Body of pancreas (tissue), 4 donors: ENCODE measurements around the gene FBXO42.

Experiments used
- CTCF ChIP-seq, 7 experiments: fragments of 450-650 bp in 4 of 7; fragments of 200-600 bp in 3 of 7; sonication (generic) in 3 of 7; IDR thresholded peaks; one replicate each; pipeline ENCODE4 v1.5.1; 2016 to 2019; ENCODE audit warnings: antibody characterized with exemption in 7 of 7
- POLR2A ChIP-seq, 3 donors: fragments of 450-650 bp; IDR thresholded peaks; one replicate each; pipeline ENCODE4 v1.6.1; 2016; ENCODE audit warnings: antibody characterized with exemption in 3 of 3, mild to moderate bottlenecking in 2 of 3

GRCh38 chr1:16393570-16394521 lies 41.6 kb upstream of the FBXO42 start:
- TF ChIP-seq CTCF (IDR thresholded peaks at IDR 0.05) (no peak), POLR2A (IDR thresholded peaks at IDR 0.05) (no peak)
